D341Med (cell line): ENCODE results near the gene UQCR10.

Experiments
- DNase-seq: peaks from one replicate; pipeline ENCODE4 v3.0.0; 2012; ENCODE audit warnings: low spot score

Gene UQCR10

DNA sequence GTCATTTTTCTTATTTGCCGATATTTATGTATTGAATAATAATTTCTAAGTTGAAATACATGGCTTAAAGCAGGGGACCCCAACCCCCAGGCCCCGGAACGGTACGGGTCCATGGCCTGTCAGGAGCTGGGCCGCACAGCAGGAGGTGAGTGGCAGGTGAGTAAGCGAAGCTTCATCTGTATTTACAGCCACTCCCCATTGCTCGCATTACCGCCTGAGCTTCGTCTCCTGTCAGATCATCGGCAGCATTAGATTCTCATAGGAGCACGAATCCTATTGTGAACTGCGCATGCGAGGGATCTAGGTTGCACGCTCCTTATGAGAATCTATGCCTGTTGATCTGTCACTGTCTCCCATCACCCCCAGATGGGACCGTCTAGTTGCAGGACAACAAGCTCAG, 4.9 kb upstream of the UQCR10 start:
- no peak for DNase-seq

DNA sequence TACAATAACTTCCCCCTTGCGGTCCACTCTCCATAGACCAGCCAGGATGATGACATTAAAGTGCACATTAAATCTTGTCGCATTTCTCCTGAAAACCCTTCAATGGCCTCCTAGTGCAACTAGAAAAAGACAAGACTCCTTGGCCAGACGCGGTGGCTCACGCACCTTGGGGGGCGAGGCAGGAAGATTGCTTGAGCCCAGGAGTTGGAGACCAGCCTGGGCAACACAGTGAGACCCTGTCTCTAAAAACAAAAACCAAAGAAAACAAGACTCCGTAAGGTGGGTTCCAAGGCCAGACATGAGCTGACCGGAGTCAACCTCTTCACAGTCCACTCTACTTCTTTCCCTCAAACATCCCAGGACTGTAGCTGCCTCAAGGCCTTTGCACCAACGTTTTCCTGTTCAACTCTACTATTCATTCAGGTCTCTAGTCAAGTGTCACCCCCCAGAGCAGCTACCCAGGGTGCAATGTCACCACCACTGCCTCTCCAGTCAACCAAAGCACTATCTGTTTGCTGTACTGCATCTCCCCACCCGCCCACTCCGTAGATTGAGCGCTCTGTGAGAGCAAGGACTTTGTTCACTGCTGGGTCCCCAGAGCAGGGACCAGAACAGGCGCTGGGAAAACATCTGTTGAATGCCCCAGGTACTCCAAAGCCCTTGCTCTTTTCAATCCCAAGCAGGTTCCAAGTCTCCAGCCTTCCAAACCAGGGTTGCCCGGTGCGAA, 1.1 kb upstream of the UQCR10 start:
- DNase-seq, result peak; percentile 5

DNA sequence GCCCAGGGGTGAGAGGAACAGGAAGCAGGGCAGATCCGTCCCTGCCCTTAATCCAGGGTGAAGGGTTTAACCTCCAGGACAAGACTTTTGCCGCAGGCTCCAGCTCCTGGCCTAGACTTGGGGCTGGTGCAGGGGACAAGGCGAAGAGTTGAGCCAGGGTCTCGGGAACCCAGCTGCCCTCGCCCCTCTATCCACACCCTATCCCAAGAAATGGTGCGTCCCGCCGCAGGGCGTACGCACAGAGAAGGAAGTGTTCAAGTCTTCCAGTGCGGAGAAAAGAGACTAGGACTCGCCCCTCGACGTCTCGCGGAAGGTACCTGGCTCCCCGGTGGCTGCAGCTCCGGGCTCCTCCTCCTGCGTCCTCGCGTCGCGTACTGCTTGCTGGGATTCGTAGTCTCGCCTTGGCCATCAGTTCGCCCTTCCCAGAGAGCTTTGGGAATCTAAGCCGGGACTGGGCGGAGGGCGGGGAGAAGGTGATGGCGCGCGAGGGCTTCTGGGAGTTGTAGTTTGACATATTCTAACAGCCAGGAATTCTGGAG, 468 bp upstream of the UQCR10 start, which contains the start of gene ZMAT5:
TSS of gene ZMAT5 (minus strand) at position 376 of the 539 bp plus-strand sequence. CDS start 18,463 bp downstream, outside the sequence.
- peak; percentile 97 for DNase-seq

GRCh38 chr22:29768052-29768693, 1.0 kb downstream of the UQCR10 start:
- DNase-seq, result no peak

DNA sequence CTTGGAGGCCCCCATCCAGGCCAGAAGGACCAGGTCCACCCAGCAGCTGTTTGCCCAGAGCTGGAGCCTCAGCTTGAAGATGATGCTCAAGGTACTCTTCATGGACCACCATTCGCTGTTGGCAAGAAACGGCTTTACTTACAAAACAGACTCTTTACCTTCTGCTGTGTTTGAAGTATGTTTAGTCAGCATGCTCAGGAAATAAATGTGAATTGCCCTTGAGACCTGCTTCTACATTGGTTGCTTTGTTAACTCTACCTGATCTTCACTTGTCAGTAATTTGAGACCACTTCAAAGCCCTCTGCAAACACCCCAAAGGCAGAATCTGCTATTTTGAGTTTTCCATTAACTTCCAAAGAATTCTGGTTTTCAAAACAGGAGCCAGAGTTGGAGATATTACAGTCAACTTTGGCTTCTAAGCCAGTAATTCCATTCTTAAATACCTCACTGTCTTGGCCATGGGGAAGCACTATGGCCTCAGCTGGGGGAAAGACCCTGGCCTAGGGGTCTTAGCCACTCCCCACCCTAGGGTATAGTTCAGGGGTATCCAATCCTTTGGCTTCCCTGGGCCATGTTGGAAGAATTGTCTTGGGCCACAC, 2.7 kb downstream of the UQCR10 start:
- no peak for DNase-seq

DNA sequence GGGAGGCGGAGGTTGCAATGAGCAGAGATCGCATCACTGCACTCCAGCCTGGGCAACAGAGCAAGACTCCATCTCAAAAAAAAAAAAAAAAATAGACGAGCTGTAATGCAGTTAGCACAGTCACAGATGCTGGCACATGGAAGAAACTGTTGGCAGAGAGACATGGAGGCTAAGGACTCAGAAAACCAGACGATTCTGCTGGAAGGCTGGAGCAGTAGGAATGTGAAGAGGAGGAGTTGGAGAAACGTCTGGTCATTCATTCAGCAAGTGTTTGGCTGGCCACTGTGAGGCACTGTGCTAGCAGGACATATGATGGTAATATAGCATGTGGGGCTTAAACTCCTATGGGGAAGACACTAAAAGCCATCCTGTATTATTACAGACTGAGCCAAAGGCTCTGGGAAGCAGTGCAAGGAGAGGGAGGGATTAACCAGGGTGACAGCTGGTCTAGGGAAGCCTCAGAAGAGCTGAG, 5.0 kb downstream of the UQCR10 start:
- peak; percentile 86 for DNase-seq

DNA sequence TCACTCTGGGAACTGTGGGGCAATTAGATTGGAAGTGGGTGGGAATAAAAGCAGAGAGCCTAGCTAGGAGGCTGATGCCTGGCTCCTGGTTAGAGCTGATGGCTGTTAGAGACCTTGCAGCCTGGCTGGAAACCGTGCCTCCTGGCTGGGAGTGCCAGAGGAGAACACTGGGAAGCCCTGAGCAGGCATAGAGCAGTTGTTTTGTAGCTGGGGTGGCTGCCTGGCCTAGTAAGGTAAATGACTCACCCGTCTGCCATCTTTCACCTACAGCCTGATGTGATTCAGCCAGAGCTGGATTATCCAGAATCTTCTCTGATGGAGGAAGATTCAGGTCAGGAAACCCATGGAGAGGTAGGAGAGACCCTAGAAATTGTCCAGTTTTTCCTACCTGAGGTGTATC, 6.1 kb downstream of the UQCR10 start:
- no peak for DNase-seq

DNA sequence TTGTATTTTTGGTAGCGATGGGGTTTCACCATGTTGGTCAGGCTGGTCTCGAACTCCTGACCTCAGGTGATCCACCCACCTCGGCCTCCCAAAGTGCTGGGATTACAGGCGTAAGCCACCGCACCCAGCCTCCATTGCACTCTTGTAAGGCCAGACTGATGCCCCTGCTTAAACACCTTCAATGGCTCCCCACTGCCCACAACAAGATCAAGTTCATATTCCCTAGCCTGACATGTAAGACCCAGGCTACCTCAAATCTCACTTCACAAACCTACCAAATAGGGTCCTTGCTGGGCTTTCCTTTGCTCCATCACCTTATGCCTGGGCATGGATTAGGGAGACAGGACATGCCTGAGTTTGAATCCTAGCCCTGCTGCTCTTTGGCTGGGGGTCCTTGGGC, 13.1 kb downstream of the UQCR10 start:
- no peak for DNase-seq

DNA sequence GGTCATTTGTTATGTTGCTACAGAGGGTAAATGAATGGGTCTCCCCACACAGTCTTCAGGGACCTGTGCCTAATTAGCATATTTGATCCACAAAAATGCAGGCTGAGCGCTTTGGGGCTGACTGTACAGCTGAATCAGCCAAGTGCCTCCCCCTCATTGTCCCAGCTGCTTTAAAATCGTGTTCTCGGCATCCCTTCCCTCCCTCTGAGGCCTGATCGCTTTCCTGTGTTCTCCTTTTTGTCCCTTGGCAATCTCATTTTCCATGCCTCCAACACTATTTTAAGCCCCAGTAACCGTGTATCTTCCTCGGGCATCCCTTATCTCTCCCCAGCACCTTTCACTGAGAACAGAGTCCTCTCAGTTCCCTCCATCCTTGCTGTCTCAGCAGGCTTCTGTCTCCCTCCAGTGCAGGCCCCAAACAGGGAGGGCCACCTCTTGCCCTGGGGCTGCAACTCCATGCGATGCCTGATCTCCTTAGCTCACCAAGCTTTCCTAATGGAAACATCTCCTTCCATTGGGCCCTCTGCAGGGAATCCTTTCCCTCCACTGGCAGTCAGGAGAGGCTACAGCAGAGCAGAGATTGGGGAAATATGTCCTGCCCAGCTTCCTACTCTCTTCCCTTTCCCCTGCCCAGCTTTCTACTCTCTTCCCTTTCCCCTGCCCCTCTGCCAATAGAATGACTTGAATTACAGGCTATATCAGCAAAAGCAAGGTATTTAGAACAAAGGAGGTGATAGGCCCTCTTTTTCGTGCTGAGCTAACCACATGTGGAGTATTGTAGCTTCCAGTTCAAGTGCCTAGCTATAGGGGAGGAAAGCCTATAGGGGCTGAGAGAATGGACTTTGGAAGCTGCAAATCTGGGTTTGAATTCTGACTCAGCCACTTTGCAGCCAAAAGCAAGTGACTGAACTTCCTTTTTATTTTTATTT, 13.8 kb downstream of the UQCR10 start:
- DNase-seq, result no peak

DNA sequence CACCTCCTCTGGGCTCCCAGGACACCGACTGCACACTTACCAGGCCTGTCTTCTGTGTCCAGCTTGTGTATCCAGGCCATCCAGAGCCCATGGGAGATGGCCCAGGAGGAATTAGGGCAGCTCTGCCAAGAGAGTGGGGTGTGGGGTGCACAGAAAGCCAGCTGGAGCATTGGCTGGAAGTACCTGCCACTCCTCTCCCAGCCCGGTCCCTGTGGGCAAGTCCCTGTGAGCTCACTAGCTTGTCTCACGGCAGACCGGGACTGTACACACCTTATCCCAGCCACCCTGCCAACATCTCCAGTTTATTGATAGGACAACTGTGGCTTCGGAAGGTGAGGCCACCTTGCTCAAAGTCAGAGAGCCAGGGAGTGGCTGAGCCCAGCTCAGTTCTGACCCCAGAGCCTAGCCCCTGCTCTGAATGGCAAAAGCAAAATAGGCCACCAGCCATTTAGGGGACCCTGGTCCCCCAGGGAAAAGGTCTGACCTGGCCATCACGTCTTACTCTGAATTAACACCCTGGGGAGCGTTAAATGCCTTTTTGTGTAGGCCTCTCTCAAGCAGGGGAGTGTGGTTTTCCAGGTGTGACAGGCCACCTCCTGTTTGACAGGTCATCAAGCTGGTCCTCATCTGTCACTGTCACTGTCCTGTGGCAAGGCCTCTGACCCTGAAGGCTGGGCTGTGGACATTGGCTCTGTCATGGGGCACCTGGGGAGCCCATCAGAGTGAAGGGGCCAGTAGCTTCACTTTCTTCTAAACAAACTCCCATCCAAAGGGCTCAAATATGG, 15.1 kb downstream of the UQCR10 start:
- no peak for DNase-seq

- DNase-seq, result peak; percentile 56
Observed at GRCh38 chr22:29784451-29785361, 17.5 kb downstream of the UQCR10 start.

DNA sequence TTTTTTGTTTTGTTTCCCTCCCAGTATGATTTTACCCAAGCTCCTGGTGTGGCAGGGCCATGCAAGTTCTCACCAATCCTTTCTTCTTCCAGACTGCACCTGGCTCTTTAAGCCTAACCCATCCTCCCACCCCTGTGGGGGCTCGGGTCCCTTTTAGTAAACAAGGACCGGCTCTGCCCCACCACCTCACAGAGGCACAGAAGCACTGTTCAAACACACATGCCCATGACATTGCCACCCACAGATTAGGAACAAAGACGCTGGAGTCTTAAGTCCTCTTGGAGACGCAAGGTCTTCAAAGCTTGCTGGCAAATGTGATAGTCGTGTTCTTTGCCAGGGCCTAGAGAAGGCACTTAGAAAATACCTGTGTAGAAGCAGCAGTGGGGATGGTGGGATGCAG, 18.9 kb downstream of the UQCR10 start:
- no peak for DNase-seq

GRCh38 chr22:29787371-29787980, 20.3 kb downstream of the UQCR10 start:
- DNase-seq, result no peak

GRCh38 chr22:29788339-29789279, 21.4 kb downstream of the UQCR10 start:
- DNase-seq, result no peak

DNA sequence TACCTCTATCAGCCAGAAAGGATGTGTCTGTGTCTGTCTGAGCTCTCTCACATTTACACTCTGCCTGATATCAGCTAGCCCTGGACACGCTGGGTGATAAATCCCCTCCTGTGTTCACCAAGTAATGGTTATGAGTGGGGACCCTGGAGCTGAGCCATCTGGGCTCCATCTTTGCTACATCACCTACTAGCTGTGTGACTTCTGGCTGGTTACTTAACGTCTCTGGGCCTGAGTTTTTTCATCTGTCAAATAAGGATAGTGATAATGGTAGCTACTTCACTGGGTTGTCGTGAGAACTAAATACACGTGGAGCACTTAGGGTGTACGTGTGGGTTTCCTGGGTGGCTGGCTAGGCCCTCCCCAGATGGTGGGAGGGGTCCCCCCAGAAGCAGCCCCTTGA, 22.9 kb downstream of the UQCR10 start:
- no peak for DNase-seq

- DNase-seq, result no peak
Observed at GRCh38 chr22:29793396-29793795, 26.2 kb downstream of the UQCR10 start.

GRCh38 chr22:29795663-29796062, 28.5 kb downstream of the UQCR10 start:
- no peak for DNase-seq

DNA sequence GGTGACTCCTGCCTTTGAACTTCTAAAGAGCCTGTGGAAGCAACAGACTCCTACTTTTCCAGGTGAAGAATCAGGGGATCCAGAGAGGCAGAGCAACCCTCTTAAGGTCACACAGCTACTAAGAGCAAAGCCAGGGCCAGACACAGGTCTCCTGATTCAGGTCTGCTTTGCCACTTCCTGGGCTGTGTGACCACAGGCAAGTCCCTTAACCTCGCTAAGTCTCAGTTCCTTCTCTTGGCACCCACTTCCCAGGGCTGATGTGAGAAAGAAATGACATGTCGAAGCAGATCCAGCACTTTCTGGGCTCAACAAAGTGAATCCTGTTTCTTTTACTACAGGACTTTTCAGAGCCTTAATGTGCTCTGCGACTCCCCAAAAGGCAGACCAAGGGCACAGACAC, 30.2 kb downstream of the UQCR10 start:
- no peak for DNase-seq
